Brain microvascular endothelial cell (primary cell): ENCODE measurements around the gene TMEM192.

Experiments
- DNase-seq: peaks from one replicate; pipeline ENCODE4 v3.0.0-alpha.2; 2020
- H3K27ac ChIP-seq: fragments of 250-450 bp; sonication (Bioruptor Pico); 2 replicates; pipeline ENCODE4 v1.5.1; 2020; ENCODE audit warnings: mild to moderate bottlenecking, moderate library complexity
- H3K27me3 ChIP-seq: fragments of 250-450 bp; sonication (Bioruptor Pico); replicated peaks from 2 replicates; pipeline ENCODE4 v1.5.1; 2020; ENCODE audit warnings: mild to moderate bottlenecking
- H3K36me3 ChIP-seq: fragments of 250-450 bp; sonication (Bioruptor Pico); replicated peaks from 2 replicates; pipeline ENCODE4 v1.5.1; 2020; ENCODE audit warnings: mild to moderate bottlenecking
- H3K4me3 ChIP-seq: 2 replicates; pipeline ENCODE4 v1.5.1; 2011; ENCODE audit warnings: low read depth, mild to moderate bottlenecking, control low read depth, low read length, moderate library complexity
- CTCF ChIP-seq: IDR thresholded peaks from 2 replicates; pipeline ENCODE4 v1.5.1; 2011; ENCODE audit warnings: low read depth, mild to moderate bottlenecking, moderate library complexity, low read length, control low read depth, inconsistent platforms; ENCODE audit errors: missing control alignments
- in situ Hi-C: cut with HindIII; loops from 2 replicates; pipeline ENCODE4 v1.10.0; 2017; ENCODE audit warnings: low sequenced_read_pairs, low pct_ligation_motif_present

The TMEM192 gene

GRCh38 chr4:165060938-165061337 lies 51.7 kb downstream of the TMEM192 start:
- Histone ChIP-seq H3K27ac (no peak overlapping the region), H3K36me3 (no peaks in the 10 kb centered on the region), H3K4me3 (no peak overlapping the region), H3K27me3 (no peaks in the 10 kb centered on the region)
- no peak for DNase-seq
- in situ Hi-C loops: no loop called here
- TF ChIP-seq CTCF: peak; percentile 37

GRCh38 chr4:165059386-165059785 lies 53.3 kb downstream of the TMEM192 start:
- Histone ChIP-seq H3K27ac (no peak overlapping the region), H3K36me3 (no peaks in the 10 kb centered on the region), H3K27me3 (no peaks in the 10 kb centered on the region), H3K4me3 (no peak overlapping the region)
- no peak for TF ChIP-seq CTCF
- no peak for DNase-seq
- in situ Hi-C loops: no loop called here

DNA sequence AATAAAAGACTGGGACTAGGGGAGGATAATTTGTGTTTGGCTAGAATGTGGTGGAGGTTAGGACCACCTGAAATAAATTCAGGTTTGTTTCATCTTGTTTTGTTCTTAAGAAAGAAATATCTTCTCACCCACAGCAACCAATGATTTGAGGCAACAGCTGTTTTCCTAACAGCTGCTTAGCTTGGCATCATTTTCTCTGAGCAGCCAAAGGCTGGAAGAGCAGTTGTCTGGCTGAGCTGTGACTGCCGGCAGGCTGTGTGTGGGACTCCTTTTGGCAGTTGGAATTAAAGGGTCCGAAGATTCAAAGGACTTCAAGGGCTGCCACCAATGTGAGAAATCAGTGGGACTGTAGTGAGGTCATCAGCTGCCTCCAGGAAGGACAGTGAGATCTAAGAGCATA lies 54.0 kb downstream of the TMEM192 start:
- in situ Hi-C loops: no loop called here
- TF ChIP-seq CTCF: no peak
- Histone ChIP-seq H3K27me3 (no peaks in the 10 kb centered on the region), H3K36me3 (no peaks in the 10 kb centered on the region), H3K4me3 (no peak overlapping the region), H3K27ac (no peak overlapping the region)
- no peak for DNase-seq

- no peak overlapping the region for H3K27ac ChIP-seq
- in situ Hi-C loops: no loop called here
- H3K27me3 ChIP-seq: no peaks in the 10 kb centered on the region
- no peaks in the 10 kb centered on the region for H3K36me3 ChIP-seq
- no peak overlapping the region for H3K4me3 ChIP-seq
- TF ChIP-seq CTCF: no peak
- DNase-seq: no peak
These were observed 57.1 kb downstream of the TMEM192 start for GRCh38 chr4:165055601-165056000.

DNA sequence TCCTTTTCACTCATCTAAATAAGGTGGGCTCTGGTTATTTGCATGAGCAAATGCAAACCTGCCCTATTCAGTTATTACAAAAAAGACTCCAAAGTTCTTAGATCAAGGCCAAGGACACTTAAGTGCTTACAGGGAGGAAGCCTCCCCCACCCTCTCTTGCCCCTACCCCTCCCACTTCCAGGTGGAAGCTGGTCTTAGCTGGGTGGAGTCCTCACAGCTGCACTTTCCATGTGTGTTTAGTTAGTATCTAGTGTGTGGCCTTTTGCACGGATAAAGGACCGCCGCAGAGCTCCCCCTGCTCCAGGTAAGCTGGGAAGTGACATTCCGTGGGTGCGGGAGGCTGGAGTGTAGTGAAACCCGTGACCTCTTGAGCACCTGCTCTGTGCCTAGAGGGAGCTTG lies 59.0 kb downstream of the TMEM192 start, which contains the start of gene TRIM75:
Gene TRIM75, plus strand, starts transcription at position 222 of the 400 bp plus-strand sequence. CDS start 5,282 bp downstream, outside the sequence.
- DNase-seq: no peak

More for the DNA sequence above, 59.0 kb downstream of the TMEM192 start, which contains the start of gene TRIM75:
- no peak within 1 kb of the TSS for H3K4me3 ChIP-seq
- no peak for TF ChIP-seq CTCF
- H3K27ac ChIP-seq: no peak within 1 kb of the TSS
- H3K27me3 ChIP-seq: no peaks in the 10 kb centered on the region
- in situ Hi-C loops: no loop called here
- no peaks in the 10 kb centered on the region for H3K36me3 ChIP-seq
